ENCODE results near the gene SLC27A6. TPM values are rescaled to one million over a fixed set of nuclear protein-coding genes. Genes with fewer than 3 reads are reported as not detected.

Gene SLC27A6
- total and polyA plus RNA-seq, 2 experiments from 2014 or later: 2.0 to 4.8 TPM

GRCh38 chr5:129021744-129022143, 56.5 kb downstream of the SLC27A6 start:
- Histone ChIP-seq H2AFZ (no peak overlapping the region), H3K4me1 (ENCODE audit: insufficient read depth) (no peaks in the 10 kb centered on the region), H3K27me3 (ENCODE audit: insufficient read depth) (no peaks in the 10 kb centered on the region), H3K4me2 (no peak overlapping the region), H3K4me3 (no peak overlapping the region), H3K27ac (ENCODE audit: low read depth) (no peak overlapping the region), H3F3A (replicated peaks; ENCODE audit: low read depth) (no peaks in the 10 kb centered on the region), H4K20me1 (replicated peaks; ENCODE audit: insufficient read depth) (no peaks in the 10 kb centered on the region), H3K9me2 (ENCODE audit: insufficient read depth) (no peaks in the 10 kb centered on the region), H3K79me2 (replicated peaks; ENCODE audit: insufficient read depth) (no peaks in the 10 kb centered on the region), H3K36me3 (ENCODE audit: insufficient read depth) (no peaks in the 10 kb centered on the region)
- Mint-ChIP-seq H3K27me3 (ENCODE audit: insufficient read depth, low read depth, poor library complexity) (peaks cover 2% of the 10 kb centered on the region), H3K4me1 (no peaks in the 10 kb centered on the region), H3K4me3 (no peak overlapping the region), H3K27ac (no peak overlapping the region), H3K9me3 (no peaks in the 10 kb centered on the region), H3K36me3 (ENCODE audit: low read depth) (no peaks in the 10 kb centered on the region)
- ATAC-seq: no peak
- no peak for TF ChIP-seq NANOG (IDR thresholded peaks at IDR 0.05; ENCODE audit: borderline replicate concordance)
- no peak for DNase-seq (ENCODE audit: low spot score)

- H3K9me3 Mint-ChIP-seq: no peaks in the 10 kb centered on the region
Measured at GRCh38 chr5:129022599-129022998, 57.3 kb downstream of the SLC27A6 start.

More at GRCh38 chr5:129022599-129022998, 57.3 kb downstream of the SLC27A6 start:
- Histone ChIP-seq H3K9me2 (ENCODE audit: insufficient read depth) (no peaks in the 10 kb centered on the region), H3K27me3 (ENCODE audit: insufficient read depth) (no peaks in the 10 kb centered on the region), H3K27ac (ENCODE audit: low read depth) (no peak overlapping the region), H3K36me3 (ENCODE audit: insufficient read depth) (no peaks in the 10 kb centered on the region), H3K4me1 (ENCODE audit: insufficient read depth) (no peaks in the 10 kb centered on the region), H3K4me2 (no peak overlapping the region), H4K20me1 (replicated peaks; ENCODE audit: insufficient read depth) (no peaks in the 10 kb centered on the region), H3F3A (replicated peaks; ENCODE audit: low read depth) (no peaks in the 10 kb centered on the region), H3K4me3 (no peak overlapping the region), H2AFZ (no peak overlapping the region), H3K79me2 (replicated peaks; ENCODE audit: insufficient read depth) (no peaks in the 10 kb centered on the region)
- Mint-ChIP-seq H3K27me3 (ENCODE audit: insufficient read depth, low read depth, poor library complexity) (peaks cover 2% of the 10 kb centered on the region), H3K4me1 (no peaks in the 10 kb centered on the region), H3K36me3 (ENCODE audit: low read depth) (no peaks in the 10 kb centered on the region), H3K4me3 (no peak overlapping the region), H3K27ac (no peak overlapping the region)
- TF ChIP-seq EZH2phosphoT487 (IDR thresholded peaks at IDR 0.05; ENCODE audit: unreplicated experiment) (no peak), ETS1 (IDR thresholded peaks at IDR 0.05) (no peak), REST (IDR thresholded peaks at IDR 0.05; ENCODE audit: unreplicated experiment) (no peak), STAT1 (IDR thresholded peaks at IDR 0.05; ENCODE audit: unreplicated experiment) (no peak), CTCF (conservative IDR thresholded peaks at IDR 0.05; ENCODE audit: low read depth in 2 of 2) (no peak), POLR2AphosphoS5 (IDR thresholded peaks at IDR 0.05; ENCODE audit: low read depth) (no peak), NANOG (IDR thresholded peaks at IDR 0.05; ENCODE audit: borderline replicate concordance) (no peak), ZNF114 (CRISPR knock-in tag; IDR thresholded peaks at IDR 0.05) (no peak), ZNF462 (CRISPR knock-in tag; IDR thresholded peaks at IDR 0.05) (no peak)
- DNase-seq (ENCODE audit: low spot score) (no peak), ATAC-seq (no peak)

Measured in GM23338 (cell line).